Liver (tissue), 9 donors: Measurements from ENCODE around the gene ZNF629. TPM values are rescaled to one million over a fixed set of nuclear protein-coding genes. Genes with fewer than 3 reads are reported as not detected.

Experiments
- DNase-seq: peaks from one replicate; pipeline ENCODE4 v3.0.0-alpha.2; 2017; ENCODE audit warnings: low spot score
- H3K27ac ChIP-seq, 2 donors: one replicate each; pipeline ENCODE4 v1.7.0; 2013; ENCODE audit warnings: inconsistent platforms in 2 of 2, low read length in 2 of 2, control low read depth in 1 of 2, low read depth in 1 of 2, mild to moderate bottlenecking in 1 of 2
- H3K27me3 ChIP-seq, 4 donors: one replicate each; pipeline versions ENCODE4 v1.6.1 to v1.7.0; 2013; ENCODE audit warnings: low read length in 3 of 4, inconsistent platforms in 1 of 4, mild to moderate bottlenecking in 1 of 4, moderate library complexity in 1 of 4; ENCODE audit not compliant: control insufficient read depth in 4 of 4, insufficient read depth in 4 of 4
- H3K36me3 ChIP-seq, 4 donors: one replicate each; pipeline versions ENCODE4 v1.6.1 to v1.7.0; 2013; ENCODE audit warnings: low read length in 3 of 4, mild to moderate bottlenecking in 3 of 4, low read depth in 1 of 4, moderate library complexity in 1 of 4; ENCODE audit not compliant: control insufficient read depth in 4 of 4, insufficient read depth in 3 of 4
- H3K4me1 ChIP-seq, 4 donors: one replicate each; pipeline versions ENCODE4 v1.6.1 to v1.7.0; 2013; ENCODE audit warnings: low read length in 3 of 4, mild to moderate bottlenecking in 3 of 4, moderate library complexity in 1 of 4; ENCODE audit not compliant: control insufficient read depth in 4 of 4, insufficient read depth in 4 of 4
- H3K4me3 ChIP-seq, 3 donors: one replicate each; pipeline versions ENCODE4 v1.6.1 to v1.7.0; 2013; ENCODE audit warnings: low read length in 3 of 3, control low read depth in 1 of 3, low read depth in 1 of 3, mild to moderate bottlenecking in 1 of 3
- H3K9ac ChIP-seq, 2 donors: one replicate each; pipeline ENCODE4 v1.7.0; 2013; ENCODE audit warnings: low read length in 2 of 2, mild to moderate bottlenecking in 2 of 2, moderate library complexity in 2 of 2, control low read depth in 1 of 2, low read depth in 1 of 2
- H3K9me3 ChIP-seq, 4 donors: one replicate each; pipeline versions ENCODE4 v1.6.1 to v1.7.0; 2013; ENCODE audit warnings: low read length in 3 of 4; ENCODE audit not compliant: control insufficient read depth in 4 of 4
- ATF3 ChIP-seq: IDR thresholded peaks from 2 replicates; pipeline ENCODE4 v1.6.1; 2016; ENCODE audit warnings: antibody characterized with exemption
- CTCF ChIP-seq: fragments of 150-350 bp; IDR thresholded peaks from 2 replicates; pipeline ENCODE4 v1.5.1; 2017; ENCODE audit warnings: improper control_type of control experiment, low read depth, low read length; ENCODE audit not compliant: missing input control
- EGR1 ChIP-seq, 2 donors: IDR thresholded peaks; 2 replicates each; pipeline ENCODE4 v1.6.1; 2016 to 2018; ENCODE audit warnings: antibody characterized with exemption in 2 of 2, low read depth in 2 of 2
- FOXA1 ChIP-seq: IDR thresholded peaks from 2 replicates; pipeline ENCODE4 v1.6.1; 2016; ENCODE audit warnings: antibody characterized with exemption
- FOXA2 ChIP-seq: IDR thresholded peaks from 2 replicates; pipeline ENCODE4 v1.6.1; 2016; ENCODE audit warnings: antibody characterized with exemption
- GABPA ChIP-seq, 2 donors: IDR thresholded peaks in 1 of 2; conservative IDR thresholded peaks in 1 of 2; 2 replicates each; pipeline ENCODE4 v1.6.1; 2016; ENCODE audit warnings: antibody characterized with exemption in 2 of 2, mild to moderate bottlenecking in 1 of 2, moderate library complexity in 1 of 2
- HNF4A ChIP-seq, 2 donors: conservative IDR thresholded peaks; 2 replicates each; pipeline ENCODE4 v1.6.1; 2016; ENCODE audit warnings: antibody characterized with exemption in 2 of 2, mild to moderate bottlenecking in 2 of 2
- HNF4G ChIP-seq: IDR thresholded peaks from 2 replicates; pipeline ENCODE4 v1.6.1; 2016; ENCODE audit warnings: antibody characterized with exemption
- JUND ChIP-seq, 2 donors: IDR thresholded peaks; 2 replicates each; pipeline ENCODE4 v1.6.1; 2016; ENCODE audit warnings: antibody characterized with exemption in 2 of 2
- MAX ChIP-seq: IDR thresholded peaks from 2 replicates; pipeline ENCODE4 v1.6.1; 2016; ENCODE audit warnings: antibody characterized with exemption
- NR2F2 ChIP-seq: IDR thresholded peaks from 2 replicates; pipeline ENCODE4 v1.6.1; 2016; ENCODE audit warnings: antibody characterized with exemption
- RAD21 ChIP-seq, 2 donors: IDR thresholded peaks; 2 replicates each; pipeline ENCODE4 v1.6.1; 2016; ENCODE audit warnings: antibody characterized with exemption in 2 of 2, mild to moderate bottlenecking in 2 of 2
- RXRA ChIP-seq, 2 donors: IDR thresholded peaks; 2 replicates each; pipeline ENCODE4 v1.6.1; 2017 to 2018; ENCODE audit warnings: antibody characterized with exemption in 2 of 2, mild to moderate bottlenecking in 1 of 2
- SP1 ChIP-seq: IDR thresholded peaks from 2 replicates; pipeline ENCODE4 v1.6.1; 2018; ENCODE audit warnings: antibody characterized with exemption, mild to moderate bottlenecking
- TAF1 ChIP-seq: conservative IDR thresholded peaks from 2 replicates; pipeline ENCODE4 v1.6.1; 2016; ENCODE audit warnings: antibody characterized with exemption, mild to moderate bottlenecking
- YY1 ChIP-seq: IDR thresholded peaks from 2 replicates; pipeline ENCODE4 v1.6.1; 2016; ENCODE audit warnings: antibody characterized with exemption, mild to moderate bottlenecking
- ZBTB33 ChIP-seq: IDR thresholded peaks from 2 replicates; pipeline ENCODE4 v1.6.1; 2016; ENCODE audit warnings: antibody characterized with exemption
- WGBS: extraction: QIAGEN DNeasy Blood & Tissue Kit; methylation state at CpG from one replicate; pipeline ENCODE4 v1.1.7; 2013; 5-methylcytosine and 5-hydroxymethylcytosine counted together
- polyA plus RNA-seq, 2 donors: library from polyadenylated mRNA; stranded (reverse) in 1 of 2; unstranded in 1 of 2; fragments of 200-250 nt in 1 of 2; fragments of >200 nt in 1 of 2; fragmentation: Nextera tagmentation in 1 of 2; extraction: Ambion mirVana in 1 of 2; gene quantifications; one replicate each; pipeline versions ENCODE4 v1.2.1 to v1.2.3, GENCODE V29; 2013 to 2015
- total RNA-seq, 2 donors: library from RNA; depleted of rRNA; stranded (reverse); fragments of >200 nt; gene quantifications; one replicate each; pipeline ENCODE4 v1.2.3, GENCODE V29; 2014
- TF ChIP-seq, protein P1 (sequence below): IDR thresholded peaks from 2 replicates; pipeline ENCODE4 v1.6.1; 2016; ENCODE audit warnings: antibody characterized with exemption, mild to moderate bottlenecking
- donor health status: healthy.
- donor health status: healthy.
- donor health status: healthy.
- donor health status: healthy.
- donor health status: healthy.

The ZNF629 gene
- total and polyA plus RNA-seq, 4 donors, result 0.86 to 4.2 (median 3.4) TPM

GRCh38 chr16:30753596-30753995, 33.4 kb downstream of the ZNF629 start:
- WGBS, result 54% methylated on average over 4 of the region's 4 CpGs

DNA sequence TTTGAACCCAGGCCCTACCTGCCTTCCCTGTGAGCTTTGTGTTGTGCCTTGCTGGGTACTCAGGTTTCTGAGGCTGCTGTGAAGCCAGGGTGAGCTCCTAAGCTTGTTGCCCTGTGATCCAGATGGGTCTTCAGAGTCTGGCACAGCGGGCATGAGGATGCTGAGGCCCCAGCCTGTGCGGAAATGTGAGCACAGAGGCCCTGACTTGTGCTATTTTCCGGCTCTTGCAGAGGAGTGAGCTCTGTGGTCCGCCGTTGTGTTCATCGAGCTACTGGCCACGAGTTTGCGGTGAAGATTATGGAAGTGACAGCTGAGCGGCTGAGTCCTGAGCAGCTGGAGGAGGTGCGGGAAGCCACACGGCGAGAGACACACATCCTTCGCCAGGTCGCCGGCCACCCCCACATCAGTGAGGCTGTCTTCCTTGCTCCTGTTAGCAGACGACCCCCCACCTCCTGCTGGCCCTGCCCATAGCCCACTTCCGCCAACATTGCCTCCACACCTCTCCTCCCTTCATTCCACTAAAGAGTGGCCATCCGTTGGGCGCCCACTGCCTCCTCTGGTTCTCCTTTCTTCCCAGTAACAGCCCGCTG, 36.0 kb downstream of the ZNF629 start:
- Histone ChIP-seq H3K27ac (no peak overlapping the region), H3K4me3 (no peak overlapping the region)
- no peak for DNase-seq

More at GRCh38 chr16:30753596-30753995, 33.4 kb downstream of the ZNF629 start:
- Histone ChIP-seq H3K9ac (no peak overlapping the region), H3K4me3 (no peak overlapping the region), H3K36me3 (peaks cover 3 to 22% (median 9%) of the 10 kb centered on the region in 4 donors), H3K27ac (no peak overlapping the region), H3K9me3 (no peaks in the 10 kb centered on the region), H3K4me1 (peaks cover 1 to 21% (median 16%) of the 10 kb centered on the region in 4 donors), H3K27me3 (no peaks in the 10 kb centered on the region)
- DNase-seq, result no peak
- no peak for TF ChIP-seq RXRA (IDR thresholded peaks at IDR 0.05)
- no peak for TF ChIP-seq TAF1
- no peak for TF ChIP-seq ATF3
- no peak for TF ChIP-seq JUND (IDR thresholded peaks at IDR 0.05)

More for the DNA sequence above, 36.0 kb downstream of the ZNF629 start:
- Histone ChIP-seq H3K27me3 (no peaks in the 10 kb centered on the region), H3K4me1 (peaks cover 1 to 37% (median 22%) of the 10 kb centered on the region in 4 donors), H3K36me3 (peaks cover 3 to 12% (median 5%) of the 10 kb centered on the region in 4 donors), H3K9me3 (no peaks in the 10 kb centered on the region), H3K9ac (no peak overlapping the region)
- no peak for TF ChIP-seq SP1
- no peak for TF ChIP-seq ATF3
- TF ChIP-seq RAD21 (IDR thresholded peaks at IDR 0.05), result no peak
- no peak for TF ChIP-seq MAX
- no peak for TF ChIP-seq JUND (IDR thresholded peaks at IDR 0.05)
- no peak for TF ChIP-seq HNF4G
- no peak for TF ChIP-seq GABPA (IDR thresholded peaks at IDR 0.05 in 1 of 2, conservative IDR thresholded peaks at IDR 0.05 in 1 of 2)
- TF ChIP-seq YY1, result no peak
- no peak for TF ChIP-seq FOXA1
- TF ChIP-seq HNF4A (conservative IDR thresholded peaks at IDR 0.05), result no peak
- TF ChIP-seq EGR1 (IDR thresholded peaks at IDR 0.05; ENCODE audit: low read depth in 2 of 2), result no peak
- TF ChIP-seq ZBTB33, result no peak
- no peak for TF ChIP-seq RXRA (IDR thresholded peaks at IDR 0.05)
- TF ChIP-seq FOXA2, result no peak
- no peak for TF ChIP-seq CTCF
- TF ChIP-seq NR2F2, result no peak
- TF ChIP-seq, protein P1, sequence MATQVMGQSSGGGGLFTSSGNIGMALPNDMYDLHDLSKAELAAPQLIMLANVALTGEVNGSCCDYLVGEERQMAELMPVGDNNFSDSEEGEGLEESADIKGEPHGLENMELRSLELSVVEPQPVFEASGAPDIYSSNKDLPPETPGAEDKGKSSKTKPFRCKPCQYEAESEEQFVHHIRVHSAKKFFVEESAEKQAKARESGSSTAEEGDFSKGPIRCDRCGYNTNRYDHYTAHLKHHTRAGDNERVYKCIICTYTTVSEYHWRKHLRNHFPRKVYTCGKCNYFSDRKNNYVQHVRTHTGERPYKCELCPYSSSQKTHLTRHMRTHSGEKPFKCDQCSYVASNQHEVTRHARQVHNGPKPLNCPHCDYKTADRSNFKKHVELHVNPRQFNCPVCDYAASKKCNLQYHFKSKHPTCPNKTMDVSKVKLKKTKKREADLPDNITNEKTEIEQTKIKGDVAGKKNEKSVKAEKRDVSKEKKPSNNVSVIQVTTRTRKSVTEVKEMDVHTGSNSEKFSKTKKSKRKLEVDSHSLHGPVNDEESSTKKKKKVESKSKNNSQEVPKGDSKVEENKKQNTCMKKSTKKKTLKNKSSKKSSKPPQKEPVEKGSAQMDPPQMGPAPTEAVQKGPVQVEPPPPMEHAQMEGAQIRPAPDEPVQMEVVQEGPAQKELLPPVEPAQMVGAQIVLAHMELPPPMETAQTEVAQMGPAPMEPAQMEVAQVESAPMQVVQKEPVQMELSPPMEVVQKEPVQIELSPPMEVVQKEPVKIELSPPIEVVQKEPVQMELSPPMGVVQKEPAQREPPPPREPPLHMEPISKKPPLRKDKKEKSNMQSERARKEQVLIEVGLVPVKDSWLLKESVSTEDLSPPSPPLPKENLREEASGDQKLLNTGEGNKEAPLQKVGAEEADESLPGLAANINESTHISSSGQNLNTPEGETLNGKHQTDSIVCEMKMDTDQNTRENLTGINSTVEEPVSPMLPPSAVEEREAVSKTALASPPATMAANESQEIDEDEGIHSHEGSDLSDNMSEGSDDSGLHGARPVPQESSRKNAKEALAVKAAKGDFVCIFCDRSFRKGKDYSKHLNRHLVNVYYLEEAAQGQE, result no peak
- TF ChIP-seq TAF1, result no peak
- 95% methylated on average over 20 of the region's 20 CpGs for WGBS
